HL-60 (cell line): ENCODE measurements around the gene PSMB10.

Experiments used
- DNase-seq, 2 experiments: peaks; one replicate each; pipeline ENCODE4 v3.0.0-alpha.2; 2010 to 2020; ENCODE audit warnings: low read depth in 1 of 2, low spot score in 1 of 2
- H3K27ac ChIP-seq: fragments of 250-450 bp; sonication (Bioruptor Pico); replicated peaks from 2 replicates; pipeline ENCODE4 v1.5.1; 2020; ENCODE audit warnings: mild to moderate bottlenecking, moderate library complexity
- H3K27me3 ChIP-seq: fragments of 250-450 bp; sonication (Bioruptor Pico); 2 replicates; pipeline ENCODE4 v1.5.1; 2021; ENCODE audit warnings: mild to moderate bottlenecking, moderate library complexity; ENCODE audit not compliant: insufficient read depth, poor library complexity, severe bottlenecking
- H3K4me3 ChIP-seq: replicated peaks from 2 replicates; pipeline ENCODE4 v1.5.1; 2011; ENCODE audit warnings: mild to moderate bottlenecking, control low read depth, low read length; ENCODE audit not compliant: insufficient read depth
- GABPA ChIP-seq: IDR thresholded peaks from 2 replicates; pipeline ENCODE4 v1.6.1; 2012; ENCODE audit warnings: low read depth
- POLR2AphosphoS5 ChIP-seq: IDR thresholded peaks from 2 replicates; pipeline ENCODE4 v1.6.1; 2012; ENCODE audit warnings: low read depth
- SPI1 ChIP-seq: IDR thresholded peaks from 2 replicates; pipeline ENCODE4 v1.6.1; 2012; ENCODE audit warnings: low read depth, mild to moderate bottlenecking, borderline replicate concordance
- TF ChIP-seq, protein P1 (sequence below): IDR thresholded peaks from 2 replicates; pipeline ENCODE4 v1.6.1; 2012; ENCODE audit warnings: low read depth; ENCODE audit not compliant: insufficient replicate concordance
- TF ChIP-seq, protein P2 (sequence below): IDR thresholded peaks from one replicate; pipeline ENCODE4 v1.5.1; 2011; ENCODE audit warnings: low read length, control low read depth, inconsistent platforms; ENCODE audit not compliant: insufficient read depth

The PSMB10 gene

DNA sequence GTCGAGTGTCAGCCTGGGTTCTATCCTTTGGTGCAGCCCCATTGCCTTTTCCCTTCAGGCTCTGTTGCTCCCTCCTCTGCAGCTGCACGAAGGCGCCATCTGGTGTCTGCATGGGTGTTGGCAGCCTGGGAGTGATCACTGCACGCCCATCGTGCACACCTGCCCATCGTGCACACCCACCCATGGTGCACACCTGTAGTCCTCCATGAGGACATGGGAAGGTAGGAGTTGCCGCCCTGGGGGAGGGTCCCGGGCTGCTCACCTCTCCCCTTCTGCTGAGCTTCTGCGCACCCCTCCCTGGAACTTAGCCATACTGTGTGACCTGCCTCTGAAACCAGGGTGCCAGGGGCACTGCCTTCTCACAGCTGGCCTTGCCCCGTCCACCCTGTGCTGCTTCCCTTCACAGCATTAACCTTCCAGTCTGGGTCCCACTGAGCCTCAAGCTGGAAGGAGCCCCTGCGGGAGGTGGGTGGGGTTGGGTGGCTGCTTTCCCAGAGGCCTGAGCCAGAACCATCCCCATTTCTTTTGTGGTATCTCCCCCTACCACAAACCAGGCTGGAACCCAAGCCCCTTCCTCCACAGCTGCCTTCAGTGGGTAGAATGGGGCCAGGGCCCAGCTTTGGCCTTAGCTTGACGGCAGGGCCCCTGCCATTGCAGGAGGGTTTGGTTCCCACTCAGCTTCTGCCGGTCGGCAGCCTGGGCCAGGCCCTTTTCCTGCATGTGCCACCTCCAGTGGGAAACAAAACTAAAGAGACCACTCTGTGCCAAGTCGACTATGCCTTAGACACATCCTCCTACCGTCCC, 7.9 kb downstream of the PSMB10 start:
- H3K27me3 ChIP-seq = no peaks in the 10 kb centered on the region
- TF ChIP-seq, protein P1, sequence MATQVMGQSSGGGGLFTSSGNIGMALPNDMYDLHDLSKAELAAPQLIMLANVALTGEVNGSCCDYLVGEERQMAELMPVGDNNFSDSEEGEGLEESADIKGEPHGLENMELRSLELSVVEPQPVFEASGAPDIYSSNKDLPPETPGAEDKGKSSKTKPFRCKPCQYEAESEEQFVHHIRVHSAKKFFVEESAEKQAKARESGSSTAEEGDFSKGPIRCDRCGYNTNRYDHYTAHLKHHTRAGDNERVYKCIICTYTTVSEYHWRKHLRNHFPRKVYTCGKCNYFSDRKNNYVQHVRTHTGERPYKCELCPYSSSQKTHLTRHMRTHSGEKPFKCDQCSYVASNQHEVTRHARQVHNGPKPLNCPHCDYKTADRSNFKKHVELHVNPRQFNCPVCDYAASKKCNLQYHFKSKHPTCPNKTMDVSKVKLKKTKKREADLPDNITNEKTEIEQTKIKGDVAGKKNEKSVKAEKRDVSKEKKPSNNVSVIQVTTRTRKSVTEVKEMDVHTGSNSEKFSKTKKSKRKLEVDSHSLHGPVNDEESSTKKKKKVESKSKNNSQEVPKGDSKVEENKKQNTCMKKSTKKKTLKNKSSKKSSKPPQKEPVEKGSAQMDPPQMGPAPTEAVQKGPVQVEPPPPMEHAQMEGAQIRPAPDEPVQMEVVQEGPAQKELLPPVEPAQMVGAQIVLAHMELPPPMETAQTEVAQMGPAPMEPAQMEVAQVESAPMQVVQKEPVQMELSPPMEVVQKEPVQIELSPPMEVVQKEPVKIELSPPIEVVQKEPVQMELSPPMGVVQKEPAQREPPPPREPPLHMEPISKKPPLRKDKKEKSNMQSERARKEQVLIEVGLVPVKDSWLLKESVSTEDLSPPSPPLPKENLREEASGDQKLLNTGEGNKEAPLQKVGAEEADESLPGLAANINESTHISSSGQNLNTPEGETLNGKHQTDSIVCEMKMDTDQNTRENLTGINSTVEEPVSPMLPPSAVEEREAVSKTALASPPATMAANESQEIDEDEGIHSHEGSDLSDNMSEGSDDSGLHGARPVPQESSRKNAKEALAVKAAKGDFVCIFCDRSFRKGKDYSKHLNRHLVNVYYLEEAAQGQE = no peak
- TF ChIP-seq SPI1 = no peak
- peak; percentile 20; the same call in 1 of the 2 replicates for TF ChIP-seq POLR2AphosphoS5
- TF ChIP-seq GABPA = no peak
- TF ChIP-seq, protein P2, sequence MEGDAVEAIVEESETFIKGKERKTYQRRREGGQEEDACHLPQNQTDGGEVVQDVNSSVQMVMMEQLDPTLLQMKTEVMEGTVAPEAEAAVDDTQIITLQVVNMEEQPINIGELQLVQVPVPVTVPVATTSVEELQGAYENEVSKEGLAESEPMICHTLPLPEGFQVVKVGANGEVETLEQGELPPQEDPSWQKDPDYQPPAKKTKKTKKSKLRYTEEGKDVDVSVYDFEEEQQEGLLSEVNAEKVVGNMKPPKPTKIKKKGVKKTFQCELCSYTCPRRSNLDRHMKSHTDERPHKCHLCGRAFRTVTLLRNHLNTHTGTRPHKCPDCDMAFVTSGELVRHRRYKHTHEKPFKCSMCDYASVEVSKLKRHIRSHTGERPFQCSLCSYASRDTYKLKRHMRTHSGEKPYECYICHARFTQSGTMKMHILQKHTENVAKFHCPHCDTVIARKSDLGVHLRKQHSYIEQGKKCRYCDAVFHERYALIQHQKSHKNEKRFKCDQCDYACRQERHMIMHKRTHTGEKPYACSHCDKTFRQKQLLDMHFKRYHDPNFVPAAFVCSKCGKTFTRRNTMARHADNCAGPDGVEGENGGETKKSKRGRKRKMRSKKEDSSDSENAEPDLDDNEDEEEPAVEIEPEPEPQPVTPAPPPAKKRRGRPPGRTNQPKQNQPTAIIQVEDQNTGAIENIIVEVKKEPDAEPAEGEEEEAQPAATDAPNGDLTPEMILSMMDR = peak; percentile 97

DNA sequence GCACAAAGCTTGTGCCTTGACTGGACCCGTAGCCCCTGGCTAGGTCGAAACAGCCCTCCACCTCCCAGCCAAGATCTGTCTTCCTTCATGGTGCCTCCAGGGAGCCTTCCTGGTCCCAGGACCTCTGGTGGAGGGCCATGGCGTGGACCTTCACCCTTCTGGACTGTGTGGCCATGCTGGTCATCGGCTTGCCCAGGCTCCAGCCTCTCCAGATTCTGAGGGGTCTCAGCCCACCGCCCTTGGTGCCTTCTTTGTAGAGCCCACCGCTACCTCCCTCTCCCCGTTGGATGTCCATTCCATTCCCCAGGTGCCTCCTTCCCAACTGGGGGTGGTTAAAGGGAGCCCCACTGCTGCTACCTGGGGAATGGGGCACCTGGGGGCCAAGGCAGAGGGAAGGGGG, 8.5 kb downstream of the PSMB10 start:
- Histone ChIP-seq H3K27me3 (no peaks in the 10 kb centered on the region), H3K4me3 (no peak overlapping the region), H3K27ac (no peak overlapping the region)
- no peak for DNase-seq
- TF ChIP-seq SPI1 (no peak), POLR2AphosphoS5 (no peak), GABPA (no peak)
- TF ChIP-seq, protein P2 = no peak
- TF ChIP-seq, protein P1 = no peak

More for the DNA sequence above, 7.9 kb downstream of the PSMB10 start:
- peak; percentile 43 to 76 for DNase-seq
- Histone ChIP-seq H3K27ac (no peak overlapping the region), H3K4me3 (no peak overlapping the region)

DNA sequence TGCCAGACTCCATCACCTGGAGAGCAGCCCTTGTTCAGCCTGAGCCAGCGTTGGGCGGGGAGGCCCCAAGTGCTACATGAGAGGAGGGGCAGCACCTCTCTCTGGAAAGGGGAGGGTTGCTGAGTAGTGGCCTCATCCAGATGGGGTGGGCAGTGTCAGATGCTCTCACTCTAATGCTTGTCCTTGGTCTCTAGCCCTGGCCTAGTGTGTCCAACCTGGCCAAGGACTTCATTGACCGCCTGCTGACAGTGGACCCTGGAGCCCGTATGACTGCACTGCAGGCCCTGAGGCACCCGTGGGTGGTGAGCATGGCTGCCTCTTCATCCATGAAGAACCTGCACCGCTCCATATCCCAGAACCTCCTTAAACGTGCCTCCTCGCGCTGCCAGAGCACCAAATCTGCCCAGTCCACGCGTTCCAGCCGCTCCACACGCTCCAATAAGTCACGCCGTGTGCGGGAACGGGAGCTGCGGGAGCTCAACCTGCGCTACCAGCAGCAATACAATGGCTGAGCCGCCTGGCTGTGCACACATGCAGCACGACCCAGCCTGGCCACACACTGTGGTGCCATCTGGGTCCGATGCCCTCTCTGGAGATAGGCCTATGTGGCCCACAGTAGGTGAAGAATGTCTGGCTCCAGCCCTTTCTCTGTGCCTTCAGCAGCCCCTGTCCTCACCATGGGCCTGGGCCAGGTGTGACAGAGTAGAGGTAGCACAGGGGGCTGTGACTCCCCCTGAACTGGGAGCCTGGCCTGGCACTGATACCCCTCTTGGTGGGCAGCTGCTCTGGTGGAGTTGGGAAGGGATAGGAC, 9.3 kb downstream of the PSMB10 start:
- TF ChIP-seq SPI1 = no peak
- TF ChIP-seq GABPA = no peak
- no peak for TF ChIP-seq POLR2AphosphoS5
- TF ChIP-seq, protein P1 = no peak
- TF ChIP-seq, protein P2 = no peak
- DNase-seq = no peak
- Histone ChIP-seq H3K4me3 (no peak overlapping the region), H3K27me3 (no peaks in the 10 kb centered on the region), H3K27ac (no peak overlapping the region)
